Lower lobe of right lung (tissue), 2 donors: Measurements from ENCODE around the gene TNPO1. TPM values are rescaled to one million over a fixed set of nuclear protein-coding genes. Genes with fewer than 3 reads are reported as not detected.

Source experiments
- ATAC-seq, 2 donors: fragments of 200-7000 bp; cut with Tn5 transposase; one replicate each; pipeline ENCODE4 v1.9.1; 2020 to 2022; ENCODE audit warnings: mild to moderate bottlenecking in 2 of 2, moderate library complexity in 2 of 2
- DNase-seq: peaks from one replicate; pipeline ENCODE4 v3.0.0-alpha.2; 2020
- H3K27ac ChIP-seq: fragments of 200-600 bp; one replicate; pipeline ENCODE4 v1.8.0; 2022
- H3K27me3 ChIP-seq: fragments of 200-600 bp; one replicate; pipeline ENCODE4 v1.8.0; 2022; ENCODE audit warnings: low read depth
- H3K36me3 ChIP-seq: fragments of 200-600 bp; one replicate; pipeline ENCODE4 v1.8.0; 2022; ENCODE audit warnings: mild to moderate bottlenecking
- H3K4me1 ChIP-seq: fragments of 200-600 bp; one replicate; pipeline ENCODE4 v1.8.0; 2022
- H3K4me3 ChIP-seq: fragments of 200-600 bp; one replicate; pipeline ENCODE4 v1.8.0; 2022; ENCODE audit warnings: mild to moderate bottlenecking
- H3K9me3 ChIP-seq: fragments of 200-600 bp; one replicate; pipeline ENCODE4 v1.8.0; 2022
- CTCF ChIP-seq: fragments of 200-600 bp; IDR thresholded peaks from one replicate; pipeline ENCODE4 v1.8.0; 2022; ENCODE audit warnings: antibody characterized with exemption, mild to moderate bottlenecking
- intact Hi-C: fragments of 100-400 bp; cut with DNase I; formaldehyde crosslinking; loops from one replicate; pipeline ENCODE4 v1.11.0; 2022
- total RNA-seq: library from RNA; stranded (reverse); fragmentation: NEBNext Ultra II Directional; extraction: Animal tissue kit (Norgen Biotek cat#: 25700); gene quantifications from one replicate; pipeline ENCODE4 v1.2.1, GENCODE V29; 2021
- donor health status: DM: no; HTN: yes; CAD: no; lungs with severe emphysema.

TNPO1 gene
- total RNA-seq, 1 donor from 2014 or later = 100 TPM

DNA sequence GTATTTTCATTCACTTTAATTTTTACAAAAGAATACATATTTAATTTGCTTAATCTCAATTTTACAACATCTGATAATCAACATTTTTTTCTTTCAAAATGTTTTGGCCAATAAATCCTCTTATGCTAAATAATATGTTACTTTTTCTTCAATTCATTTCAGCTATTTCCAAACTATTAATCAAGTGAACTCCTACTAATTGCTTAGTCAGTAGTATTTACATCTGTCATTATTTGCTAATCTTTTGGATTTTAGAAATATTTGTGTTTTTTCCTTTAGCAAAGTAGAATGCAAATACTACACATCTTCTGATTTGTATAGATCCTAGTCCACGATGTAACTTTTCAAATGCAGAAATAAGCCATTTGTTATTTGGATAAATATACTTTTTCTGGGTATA lies 1.6 kb upstream of the TNPO1 start:
- ATAC-seq = no peak
- TF ChIP-seq CTCF = no peak
- H3K36me3 ChIP-seq = no peaks in the 10 kb centered on the region
- no peaks in the 10 kb centered on the region for H3K9me3 ChIP-seq
- peaks cover 20% of the 10 kb centered on the region for H3K4me1 ChIP-seq
- no peak for DNase-seq
- intact Hi-C loops = no loop called here
- no peaks in the 10 kb centered on the region for H3K27me3 ChIP-seq
- H3K27ac ChIP-seq = no peak overlapping the region
- H3K4me3 ChIP-seq = no peak overlapping the region

- Histone ChIP-seq H3K27ac (peak overlapping the region; percentile 98), H3K9me3 (no peaks in the 10 kb centered on the region), H3K4me1 (peaks cover 20% of the 10 kb centered on the region), H3K4me3 (peak overlapping the region; percentile 72), H3K36me3 (no peaks in the 10 kb centered on the region), H3K27me3 (no peaks in the 10 kb centered on the region)
- intact Hi-C loops = no loop called here
- no peak for TF ChIP-seq CTCF
- ATAC-seq (no peak), DNase-seq (no peak)
Observed at GRCh38 chr5:72815580-72816283, 729 bp upstream of the TNPO1 start.

- no peaks in the 10 kb centered on the region for H3K27me3 ChIP-seq
- peaks cover 25% of the 10 kb centered on the region for H3K4me1 ChIP-seq
- H3K27ac ChIP-seq = peak overlapping the region; percentile 98
- intact Hi-C loops = no loop called here
- H3K9me3 ChIP-seq = no peaks in the 10 kb centered on the region
- peak; percentile 77 for DNase-seq
- H3K36me3 ChIP-seq = no peaks in the 10 kb centered on the region
- H3K4me3 ChIP-seq = peak overlapping the region; percentile 72
- TF ChIP-seq CTCF = no peak
- ATAC-seq = peak; percentile 70 to 79
Observed at GRCh38 chr5:72817076-72817481, 618 bp downstream of the TNPO1 start.

- no peak for DNase-seq
Observed at GRCh38 chr5:72817671-72818266, 1.3 kb downstream of the TNPO1 start.

GRCh38 chr5:72818866-72819534 lies 2.5 kb downstream of the TNPO1 start:
- peak; percentile 84 for DNase-seq
- Histone ChIP-seq H3K27me3 (no peaks in the 10 kb centered on the region), H3K4me1 (peaks cover 31% of the 10 kb centered on the region), H3K9me3 (no peaks in the 10 kb centered on the region), H3K36me3 (no peaks in the 10 kb centered on the region), H3K27ac (no peak overlapping the region), H3K4me3 (no peak overlapping the region)
- no peak for ATAC-seq
- peak; percentile 67 for TF ChIP-seq CTCF
- intact Hi-C loops = no loop called here

More at GRCh38 chr5:72817671-72818266, 1.3 kb downstream of the TNPO1 start:
- no peaks in the 10 kb centered on the region for H3K9me3 ChIP-seq
- no peak for TF ChIP-seq CTCF
- peak overlapping the region; percentile 72 for H3K4me3 ChIP-seq
- H3K36me3 ChIP-seq = no peaks in the 10 kb centered on the region
- H3K4me1 ChIP-seq = peaks cover 31% of the 10 kb centered on the region
- no peak for ATAC-seq
- H3K27me3 ChIP-seq = no peaks in the 10 kb centered on the region
- intact Hi-C loops = no loop called here
- peak overlapping the region; percentile 98 for H3K27ac ChIP-seq
